Measurements from ENCODE around the gene C9orf78. TPM values are rescaled to one million over a fixed set of nuclear protein-coding genes. Genes with fewer than 3 reads are reported as not detected.

Gene C9orf78
- total and polyA plus RNA-seq, 2 of the 8 experiments (the other 6 are each of a cell fraction or from before 2014, with no cell fraction given), result 17.4 to 40.6 TPM

DNA sequence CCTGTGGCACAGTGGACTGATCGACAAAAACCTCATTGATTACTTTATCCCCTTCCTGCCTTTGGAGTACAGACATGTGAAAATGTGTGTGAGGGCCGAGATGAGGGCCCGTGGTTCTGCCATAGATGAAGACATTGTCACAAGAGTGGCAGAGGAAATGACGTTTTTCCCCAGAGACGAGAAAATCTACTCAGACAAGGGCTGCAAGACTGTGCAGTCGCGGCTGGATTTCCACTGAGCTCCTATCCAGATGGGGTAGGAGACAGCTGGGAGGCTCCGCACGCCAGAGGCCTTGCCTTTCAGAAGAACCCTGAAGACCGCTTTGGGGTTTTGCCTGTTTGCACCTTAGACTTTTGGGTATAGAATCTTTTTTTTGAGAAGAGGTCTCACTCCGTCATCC, 25.7 kb downstream of the C9orf78 start:
- Histone ChIP-seq H3K79me1 (ENCODE audit: low read depth, low read length) (peaks cover 4% of the 10 kb centered on the region; the same call in 1 of the 2 replicates), H3K18ac (ENCODE audit: extremely low read depth, low read length) (no peak overlapping the region), H3K9ac (replicated peaks in 1 of 4; ENCODE audit: extremely low read depth in 1 of 4, low read depth in 3 of 4, low read length in 3 of 4) (no peak overlapping the region), H2BK120ac (replicated peaks; ENCODE audit: low read depth, low read length) (no peak overlapping the region), H4K91ac (replicated peaks; ENCODE audit: insufficient read length, low read length) (no peak overlapping the region), H3K4me3 (ENCODE audit: extremely low read depth in 1 of 4, insufficient read depth in 2 of 4, low read depth in 3 of 4, low read length in 4 of 4) (no peak overlapping the region), H2AFZ (ENCODE audit: low read length) (no peak overlapping the region), H3K79me2 (ENCODE audit: control insufficient read depth in 1 of 2, insufficient read depth in 2 of 2, low read length in 2 of 2) (peaks cover 0 to under 1% of the 10 kb centered on the region in 2 experiments; a peak in 2 of 4 replicates), H4K20me1 (replicated peaks in 1 of 2; ENCODE audit: control insufficient read depth in 1 of 2, insufficient read depth in 2 of 2, low read length in 2 of 2) (peaks cover 3 to 11% of the 10 kb centered on the region in 2 experiments), H2BK20ac (ENCODE audit: low read length) (no peak overlapping the region), H4K5ac (ENCODE audit: insufficient read length, low read depth, low read length) (no peak overlapping the region), H2BK12ac (ENCODE audit: low read depth, low read length) (no peak overlapping the region), H3K4me1 (replicated peaks in 1 of 4; ENCODE audit: control insufficient read depth in 3 of 4, insufficient read depth in 4 of 4, low read length in 3 of 4) (no peaks in the 10 kb centered on the region; a peak in 1 of 7 replicates), H2BK15ac (ENCODE audit: low read length) (no peak overlapping the region), H3K27ac (ENCODE audit: low read depth, low read length) (no peak overlapping the region), H4K8ac (ENCODE audit: extremely low read depth, insufficient read depth, low read length) (no peak overlapping the region), H3K9me3 (ENCODE audit: insufficient read depth in 2 of 2, low read depth in 1 of 2, low read length in 1 of 2) (no peaks in the 10 kb centered on the region), H2AK5ac (ENCODE audit: low read depth, low read length) (no peak overlapping the region), H3K23ac (ENCODE audit: insufficient read length) (no peak overlapping the region), H3K36me3 (ENCODE audit: control insufficient read depth in 2 of 4, insufficient read depth in 4 of 4, low read length in 3 of 4) (peaks cover 4 to 38% (median 5%) of the 10 kb centered on the region in 4 experiments; a peak in 7 of 8 replicates), H2BK5ac (ENCODE audit: low read depth, low read length) (no peak overlapping the region), H3K56ac (replicated peaks; ENCODE audit: insufficient read length, low read depth, low read length) (no peak overlapping the region), H3K23me2 (ENCODE audit: low read depth, low read length) (no peaks in the 10 kb centered on the region), H3K14ac (ENCODE audit: insufficient read length) (no peak overlapping the region), H3K4me2 (ENCODE audit: insufficient read depth in 1 of 2, low read depth in 2 of 2, low read length in 2 of 2) (no peak overlapping the region), H3K27me3 (replicated peaks in 1 of 4; ENCODE audit: control insufficient read depth in 3 of 4, extremely low read depth in 1 of 4, insufficient read depth in 3 of 4, low read length in 3 of 4) (no peaks in the 10 kb centered on the region), H3K4ac (replicated peaks; ENCODE audit: insufficient read length, low read depth, low read length) (no peak overlapping the region)
- no peak for FAIRE-seq
- CTCF ChIA-PET (ENCODE audit: partially characterized antibody), result interaction anchor here (1.1 to 1.8 kb wide), 4 partner anchors 19 to 677 kb away, joined by 3 to 4 read pairs (median 4); no protein-coding TSS in a partner anchor
- WGBS, 2 experiments (ENCODE audit: extremely low coverage in 1 of 2, insufficient coverage in 1 of 2, insufficient read length in 1 of 2, insufficient replicate concordance in 2 of 2, low coverage in 1 of 2, low lambda C conversion rate in 2 of 2, missing lambda C conversion rate in 1 of 2), result 96% methylated on average over 11 of the region's 11 CpGs; no CpG with 5 or more reads in 1 of the 2 experiments
- POLR2A ChIA-PET (ENCODE audit: partially characterized antibody), result interaction anchor here (0.9 to 1.3 kb wide), 3 partner anchors 8 to 59 kb away, joined by 3 read pairs; partner anchors contain the start of gene TOR1A
- no peak for DNase-seq (ENCODE audit: low read depth in 1 of 2, low spot score in 2 of 2)
- TF ChIP-seq JUND (IDR thresholded peaks at IDR 0.05; ENCODE audit: low read length) (no peak), HDAC2 (IDR thresholded peaks at IDR 0.05; ENCODE audit: borderline replicate concordance in 1 of 2, low read depth in 2 of 2, low read length in 2 of 2) (no peak), POLR2AphosphoS5 (IDR thresholded peaks at IDR 0.05; ENCODE audit: low read depth, low read length) (no peak), GTF2F1 (IDR thresholded peaks at IDR 0.05; ENCODE audit: borderline replicate concordance, low read depth, low read length) (no peak), CBX5 (IDR thresholded peaks at IDR 0.05; ENCODE audit: low read depth, low read length) (no peak), GABPA (IDR thresholded peaks at IDR 0.05; ENCODE audit: borderline replicate concordance, insufficient read depth, low read length) (no peak), RNF2 (IDR thresholded peaks at IDR 0.05; ENCODE audit: borderline replicate concordance, low read depth, low read length, missing control alignments, poor library complexity, severe bottlenecking) (no peak), ZNF274 (IDR thresholded peaks at IDR 0.05; ENCODE audit: borderline replicate concordance, extremely low read depth, low read length) (no peak), RFX5 (IDR thresholded peaks at IDR 0.05; ENCODE audit: borderline replicate concordance, low read depth, low read length) (no peak), SP1 (IDR thresholded peaks at IDR 0.05; ENCODE audit: low read depth, low read length) (no peak), SIX5 (IDR thresholded peaks at IDR 0.05; ENCODE audit: low read depth, low read length) (no peak), CBX8 (IDR thresholded peaks at IDR 0.05; ENCODE audit: borderline replicate concordance, low read depth, low read length) (no peak)
- TF ChIP-seq, protein P1, sequence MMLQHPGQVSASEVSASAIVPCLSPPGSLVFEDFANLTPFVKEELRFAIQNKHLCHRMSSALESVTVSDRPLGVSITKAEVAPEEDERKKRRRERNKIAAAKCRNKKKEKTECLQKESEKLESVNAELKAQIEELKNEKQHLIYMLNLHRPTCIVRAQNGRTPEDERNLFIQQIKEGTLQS (IDR thresholded peaks at IDR 0.05; ENCODE audit: insufficient read depth, low read depth, low read length), result no peak
